AG04449 (cell line): ENCODE data around the gene DENND1A.

Experiments
- CTCF ChIA-PET: fragments of 350-600 bp; formaldehyde crosslinking; extraction: SDS; loops from one replicate; lab custom pipeline; 2021; ENCODE audit warnings: antibody characterized with exemption; lab: Yijun Ruan, JAX
- POLR2A ChIA-PET: fragments of 400-600, 350-600 bp; formaldehyde crosslinking; extraction: SDS; loops from one replicate; lab custom pipeline; 2020; ENCODE audit warnings: antibody characterized with exemption, inconsistent platforms; lab: Yijun Ruan, JAX
- DNase-seq: peaks from one replicate; pipeline ENCODE4 v3.0.0-alpha.2; 2010; ENCODE audit warnings: low read depth, low spot score
- H3K4me3 ChIP-seq: 2 replicates; pipeline ENCODE4 v1.5.1; 2011; ENCODE audit warnings: low read depth, mild to moderate bottlenecking, control low read depth, low read length
- TF ChIP-seq, protein P1 (sequence below): IDR thresholded peaks from one replicate; pipeline ENCODE4 v1.5.1; 2011; ENCODE audit warnings: mild to moderate bottlenecking, moderate library complexity, low read length, control low read depth, inconsistent platforms; ENCODE audit not compliant: insufficient read depth; ENCODE audit errors: missing control alignments

Gene DENND1A

DNA sequence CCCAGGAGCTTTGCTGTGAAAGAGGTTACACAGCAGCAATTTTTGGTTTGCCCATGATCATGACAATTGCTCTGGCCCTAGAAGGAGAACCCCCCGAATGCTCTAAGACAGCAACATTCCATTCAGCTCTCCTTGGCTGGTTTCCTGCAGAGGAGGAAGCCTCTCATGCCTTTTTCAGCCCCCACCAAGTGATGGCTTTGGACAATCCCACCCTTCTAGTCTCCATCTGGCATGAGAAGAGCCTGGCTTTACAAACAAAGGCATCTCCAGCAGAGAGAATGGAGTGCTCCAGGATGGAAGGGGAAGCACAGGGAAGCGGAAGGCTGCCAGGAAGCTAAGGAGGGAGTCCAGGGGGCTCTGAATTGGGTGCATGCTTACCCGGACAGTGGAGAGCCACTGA is 475.6 kb downstream of the DENND1A start:
- H3K4me3 ChIP-seq = no peak overlapping the region
- no peak for DNase-seq
- ChIA-PET CTCF (no interaction called here), POLR2A (no interaction called here)
- TF ChIP-seq, protein P1, sequence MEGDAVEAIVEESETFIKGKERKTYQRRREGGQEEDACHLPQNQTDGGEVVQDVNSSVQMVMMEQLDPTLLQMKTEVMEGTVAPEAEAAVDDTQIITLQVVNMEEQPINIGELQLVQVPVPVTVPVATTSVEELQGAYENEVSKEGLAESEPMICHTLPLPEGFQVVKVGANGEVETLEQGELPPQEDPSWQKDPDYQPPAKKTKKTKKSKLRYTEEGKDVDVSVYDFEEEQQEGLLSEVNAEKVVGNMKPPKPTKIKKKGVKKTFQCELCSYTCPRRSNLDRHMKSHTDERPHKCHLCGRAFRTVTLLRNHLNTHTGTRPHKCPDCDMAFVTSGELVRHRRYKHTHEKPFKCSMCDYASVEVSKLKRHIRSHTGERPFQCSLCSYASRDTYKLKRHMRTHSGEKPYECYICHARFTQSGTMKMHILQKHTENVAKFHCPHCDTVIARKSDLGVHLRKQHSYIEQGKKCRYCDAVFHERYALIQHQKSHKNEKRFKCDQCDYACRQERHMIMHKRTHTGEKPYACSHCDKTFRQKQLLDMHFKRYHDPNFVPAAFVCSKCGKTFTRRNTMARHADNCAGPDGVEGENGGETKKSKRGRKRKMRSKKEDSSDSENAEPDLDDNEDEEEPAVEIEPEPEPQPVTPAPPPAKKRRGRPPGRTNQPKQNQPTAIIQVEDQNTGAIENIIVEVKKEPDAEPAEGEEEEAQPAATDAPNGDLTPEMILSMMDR = no peak

DNA sequence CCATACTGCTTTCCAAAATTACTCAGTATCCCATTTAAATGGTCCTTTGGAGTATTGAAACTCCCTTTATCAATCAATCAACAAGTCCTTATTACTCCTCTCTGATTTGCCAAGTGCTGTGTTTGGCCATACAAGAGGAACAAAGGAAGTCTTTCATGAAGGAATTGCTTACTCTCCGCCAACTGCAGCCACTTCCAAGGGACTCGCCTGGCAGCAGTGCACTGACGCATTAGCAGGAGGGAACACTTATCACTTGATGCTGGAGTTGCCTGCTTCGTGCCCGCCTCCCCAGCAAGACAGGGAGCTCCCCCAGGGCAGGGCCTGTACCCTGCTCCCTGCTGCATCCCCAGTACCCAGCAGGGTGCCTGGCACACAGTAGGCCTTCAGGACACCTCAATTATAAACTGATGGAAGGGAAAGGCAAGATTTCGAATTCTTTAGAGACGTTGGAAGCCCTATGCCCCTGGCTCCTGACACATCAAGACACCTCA is 476.1 kb downstream of the DENND1A start:
- ChIA-PET POLR2A (no interaction called here), CTCF (no interaction called here)
- no peak for DNase-seq
- no peak overlapping the region for H3K4me3 ChIP-seq
- TF ChIP-seq, protein P1 = no peak

- POLR2A ChIA-PET = no interaction called here
- H3K4me3 ChIP-seq = no peak overlapping the region
- CTCF ChIA-PET = no interaction called here
- TF ChIP-seq, protein P1 = no peak
- DNase-seq = no peak
These were observed 476.8 kb downstream of the DENND1A start for GRCh38 chr9:123453076-123453667.

GRCh38 chr9:123450996-123451395 is 478.9 kb downstream of the DENND1A start:
- TF ChIP-seq, protein P1 = no peak
- ChIA-PET POLR2A (no interaction called here), CTCF (no interaction called here)

GRCh38 chr9:123450098-123450770 is 479.7 kb downstream of the DENND1A start:
- ChIA-PET CTCF (no interaction called here), POLR2A (no interaction called here)
- TF ChIP-seq, protein P1 = no peak
- H3K4me3 ChIP-seq = no peak overlapping the region
- DNase-seq = no peak

More at GRCh38 chr9:123450996-123451395, 478.9 kb downstream of the DENND1A start:
- H3K4me3 ChIP-seq = no peak overlapping the region
- DNase-seq = no peak

GRCh38 chr9:123447934-123448646 is 481.8 kb downstream of the DENND1A start:
- CTCF ChIA-PET = interaction anchor here (0.9 to 2.0 kb wide), 2 partner anchors 10 to 13 kb away, joined by 3 to 5 read pairs; no protein-coding TSS in a partner anchor

More at GRCh38 chr9:123447934-123448646, 481.8 kb downstream of the DENND1A start:
- DNase-seq = no peak
- TF ChIP-seq, protein P1 = no peak
- H3K4me3 ChIP-seq = no peak overlapping the region
- POLR2A ChIA-PET = no interaction called here
